HEK293T (cell line): ENCODE results near the gene NUDT6.

ENCODE experiments used
- ARNT ChIP-seq: fragments of 450-650 bp; IDR thresholded peaks from 2 replicates; pipeline ENCODE4 v1.6.1; 2017; ENCODE audit warnings: mild to moderate bottlenecking
- FOXA1 ChIP-seq: fragments of 450-650 bp; IDR thresholded peaks from 2 replicates; pipeline ENCODE4 v1.6.1; 2016; ENCODE audit warnings: mild to moderate bottlenecking
- FOXK2 ChIP-seq: fragments of 450-650 bp; IDR thresholded peaks from 2 replicates; pipeline ENCODE4 v1.6.1; 2016; ENCODE audit warnings: mild to moderate bottlenecking
- FOXM1 ChIP-seq: fragments of 450-650 bp; IDR thresholded peaks from 2 replicates; pipeline ENCODE4 v1.6.1; 2017; ENCODE audit warnings: mild to moderate bottlenecking, borderline replicate concordance
- HDGF ChIP-seq: fragments of 450-650 bp; IDR thresholded peaks from 2 replicates; pipeline ENCODE4 v1.6.1; 2017; ENCODE audit warnings: antibody characterized with exemption, borderline replicate concordance
- SUZ12 ChIP-seq: fragments of 450-650 bp; IDR thresholded peaks from 2 replicates; pipeline ENCODE4 v1.6.1; 2016; ENCODE audit warnings: mild to moderate bottlenecking
- TARDBP ChIP-seq: fragments of 450-650 bp; IDR thresholded peaks from 2 replicates; pipeline ENCODE4 v1.6.1; 2016
- ZNF384 ChIP-seq: fragments of 450-650 bp; IDR thresholded peaks from 2 replicates; pipeline ENCODE4 v1.6.1; 2016

DNA sequence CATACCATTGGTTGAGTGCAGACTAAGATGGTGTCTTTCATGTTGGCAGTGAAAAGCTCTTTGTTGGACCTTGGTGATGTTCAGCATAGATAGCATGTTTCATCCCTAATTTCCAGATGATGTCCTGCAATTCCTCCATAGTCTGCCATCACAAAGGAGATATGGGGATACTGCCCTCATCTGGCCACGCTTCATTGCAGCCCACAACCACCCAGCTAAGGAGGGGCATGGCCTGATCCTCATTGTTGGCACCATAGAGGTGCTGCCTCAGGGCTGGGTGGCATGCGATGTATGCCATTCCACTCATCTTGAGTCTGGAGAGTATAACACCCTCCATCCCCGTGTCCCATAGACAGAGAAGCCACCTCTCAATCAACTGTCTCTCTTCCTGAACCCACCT is 31.5 kb upstream of the NUDT6 start:
- TF ChIP-seq TARDBP (no peak), FOXK2 (no peak), ZNF384 (no peak), HDGF (no peak), FOXM1 (no peak), SUZ12 (no peak), FOXA1 (no peak), ARNT (no peak)
